Mucosa of stomach (tissue), 1 donor: ENCODE measurements around the gene GSTM3.

Experiments used
- H3K27me3 ChIP-seq: one replicate; pipeline ENCODE4 v1.7.0; 2013; ENCODE audit warnings: mild to moderate bottlenecking, low read length; ENCODE audit not compliant: control insufficient read depth, insufficient read depth
- H3K36me3 ChIP-seq: one replicate; pipeline ENCODE4 v1.7.0; 2013; ENCODE audit warnings: low read length; ENCODE audit not compliant: control insufficient read depth, insufficient read depth
- H3K4me1 ChIP-seq: one replicate; pipeline ENCODE4 v1.7.0; 2013; ENCODE audit warnings: mild to moderate bottlenecking, low read length; ENCODE audit not compliant: control insufficient read depth, insufficient read depth
- H3K4me3 ChIP-seq: one replicate; pipeline ENCODE4 v1.7.0; 2013; ENCODE audit warnings: low read length
- H3K9ac ChIP-seq: one replicate; pipeline ENCODE4 v1.7.0; 2013; ENCODE audit warnings: mild to moderate bottlenecking, low read length, moderate library complexity
- H3K9me3 ChIP-seq: one replicate; pipeline ENCODE4 v1.7.0; 2013; ENCODE audit warnings: mild to moderate bottlenecking, low read length, moderate library complexity; ENCODE audit not compliant: control insufficient read depth
- donor health status: Pancreatic carcinoma.

Gene GSTM3

DNA sequence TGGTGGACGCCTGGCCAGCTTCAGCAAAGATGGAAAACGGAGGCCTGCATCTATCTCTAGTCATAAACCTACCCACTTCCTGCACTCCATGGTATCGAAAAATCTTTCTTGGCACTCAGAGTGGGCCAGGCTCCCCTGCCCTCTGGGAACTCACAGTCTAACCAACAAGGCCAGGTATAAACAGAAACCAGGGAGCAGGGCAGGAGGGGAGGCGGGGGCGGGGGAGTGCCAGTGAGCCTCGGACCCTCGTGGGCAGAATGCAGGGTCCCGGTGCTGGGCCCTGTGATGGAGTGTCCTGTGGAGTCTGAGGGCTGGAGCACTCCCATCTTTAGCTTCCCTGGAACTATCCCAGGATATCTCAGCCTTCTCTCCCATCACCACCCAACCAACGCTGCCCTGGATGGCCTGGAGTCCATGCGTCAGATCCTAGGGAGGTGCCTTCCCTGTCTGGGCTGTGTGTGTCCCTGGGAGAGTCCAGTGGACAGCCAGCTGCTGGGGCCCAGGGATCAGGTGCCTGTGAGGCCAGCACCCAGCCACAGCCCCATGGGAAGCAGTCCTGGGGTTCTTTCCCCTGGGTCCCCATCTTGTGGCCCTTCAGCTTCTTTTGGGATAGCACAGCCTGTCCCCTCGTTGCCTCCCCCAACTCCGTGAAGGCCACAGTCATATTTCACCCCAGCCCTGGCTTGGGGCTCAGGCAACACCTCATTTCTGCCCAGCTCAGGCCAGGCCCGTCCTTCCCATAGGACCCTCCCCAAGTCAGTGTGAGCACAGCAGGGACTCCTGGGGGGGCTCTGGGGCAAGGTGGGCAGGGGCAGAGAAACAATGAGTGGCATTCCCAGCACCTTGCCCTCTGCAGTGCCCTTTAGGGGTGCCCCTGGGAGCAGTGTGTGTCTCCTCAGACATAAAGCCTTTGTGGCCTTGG, 24.0 kb upstream of the GSTM3 start:
- Histone ChIP-seq H3K27me3 (no peaks in the 10 kb centered on the region), H3K4me1 (peaks cover 60% of the 10 kb centered on the region), H3K36me3 (no peaks in the 10 kb centered on the region), H3K4me3 (no peak overlapping the region), H3K9ac (peak overlapping the region; percentile 99), H3K9me3 (no peaks in the 10 kb centered on the region)

GRCh38 chr1:109763646-109764415, 23.0 kb upstream of the GSTM3 start, which contains the start of gene EPS8L3:
Gene EPS8L3, minus strand, starts transcription at chr1:109763923. Its CDS starts 2,174 bp downstream, at chr1:109761749.
- no peaks in the 10 kb centered on the region for H3K36me3 ChIP-seq
- no peaks in the 10 kb centered on the region for H3K9me3 ChIP-seq
- H3K27me3 ChIP-seq, result no peaks in the 10 kb centered on the region
- peaks cover 60% of the 10 kb centered on the region for H3K4me1 ChIP-seq
- H3K4me3 ChIP-seq, result peak within 1 kb of the TSS; percentile 97
- peak within 1 kb of the TSS; percentile 99 for H3K9ac ChIP-seq

GRCh38 chr1:109762821-109763645, 22.2 kb upstream of the GSTM3 start:
- Histone ChIP-seq H3K36me3 (peaks cover 8% of the 10 kb centered on the region), H3K4me3 (peak overlapping the region; percentile 97), H3K4me1 (peaks cover 60% of the 10 kb centered on the region), H3K27me3 (no peaks in the 10 kb centered on the region), H3K9me3 (no peaks in the 10 kb centered on the region), H3K9ac (peak overlapping the region; percentile 99)

- Histone ChIP-seq H3K9ac (peak overlapping the region; percentile 99), H3K4me3 (no peak overlapping the region), H3K27me3 (no peaks in the 10 kb centered on the region)
Measured at GRCh38 chr1:109762039-109762585, 21.3 kb upstream of the GSTM3 start.

GRCh38 chr1:109761227-109762038, 20.6 kb upstream of the GSTM3 start:
- Histone ChIP-seq H3K4me1 (peaks cover 44% of the 10 kb centered on the region), H3K9ac (peak overlapping the region; percentile 99), H3K9me3 (no peaks in the 10 kb centered on the region), H3K4me3 (no peak overlapping the region), H3K36me3 (peaks cover 8% of the 10 kb centered on the region), H3K27me3 (no peaks in the 10 kb centered on the region)

More at GRCh38 chr1:109762039-109762585, 21.3 kb upstream of the GSTM3 start:
- H3K36me3 ChIP-seq, result peaks cover 8% of the 10 kb centered on the region
- no peaks in the 10 kb centered on the region for H3K9me3 ChIP-seq
- H3K4me1 ChIP-seq, result peaks cover 51% of the 10 kb centered on the region

DNA sequence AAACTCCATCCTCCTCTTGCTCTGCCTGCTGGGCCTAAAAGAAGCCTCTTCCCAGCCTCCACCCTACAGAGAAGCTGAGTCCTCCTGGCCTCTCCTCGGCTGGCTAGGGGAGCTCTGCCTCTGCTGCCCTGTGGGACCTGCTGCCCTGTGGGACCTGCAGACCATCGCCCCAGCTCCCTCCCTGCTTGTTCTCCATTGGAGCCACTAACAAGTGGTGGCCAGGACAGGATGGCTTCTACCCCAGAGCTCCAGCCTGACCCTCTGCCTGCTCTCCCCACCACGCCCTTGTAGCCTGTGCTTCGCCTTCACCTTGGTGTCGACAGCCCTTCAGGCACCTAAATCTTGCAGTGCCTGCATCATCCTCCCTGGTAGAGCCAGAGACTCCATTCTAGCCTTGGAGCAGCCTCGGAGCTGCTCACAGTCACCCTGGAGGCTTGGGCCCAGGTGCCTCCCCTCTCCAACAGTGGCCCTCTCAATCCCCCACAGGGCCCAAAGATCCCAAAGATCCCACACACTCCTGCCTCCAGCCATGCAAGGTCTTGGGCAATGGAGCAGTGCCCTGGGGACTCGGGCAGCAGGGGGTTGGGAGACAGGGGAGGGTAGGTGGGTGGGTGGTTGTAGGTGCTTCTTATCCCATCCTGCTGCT, 19.9 kb upstream of the GSTM3 start:
- no peak overlapping the region for H3K9ac ChIP-seq
- H3K9me3 ChIP-seq, result no peaks in the 10 kb centered on the region
- no peaks in the 10 kb centered on the region for H3K27me3 ChIP-seq
- peaks cover 37% of the 10 kb centered on the region for H3K4me1 ChIP-seq
- peaks cover 8% of the 10 kb centered on the region for H3K36me3 ChIP-seq
- no peak overlapping the region for H3K4me3 ChIP-seq

- Histone ChIP-seq H3K27me3 (no peaks in the 10 kb centered on the region), H3K9ac (no peak overlapping the region), H3K36me3 (peaks cover 8% of the 10 kb centered on the region), H3K4me1 (peaks cover 27% of the 10 kb centered on the region), H3K9me3 (no peaks in the 10 kb centered on the region), H3K4me3 (no peak overlapping the region)
Measured at GRCh38 chr1:109759513-109760334, 18.9 kb upstream of the GSTM3 start.

GRCh38 chr1:109757936-109758786, 17.3 kb upstream of the GSTM3 start:
- H3K9me3 ChIP-seq, result no peaks in the 10 kb centered on the region
- H3K27me3 ChIP-seq, result no peaks in the 10 kb centered on the region
- peaks cover 15% of the 10 kb centered on the region for H3K36me3 ChIP-seq
- H3K4me3 ChIP-seq, result no peak overlapping the region
- no peak overlapping the region for H3K9ac ChIP-seq
- peaks cover 18% of the 10 kb centered on the region for H3K4me1 ChIP-seq

- H3K36me3 ChIP-seq, result peaks cover 25% of the 10 kb centered on the region
- no peaks in the 10 kb centered on the region for H3K9me3 ChIP-seq
- peaks cover 18% of the 10 kb centered on the region for H3K4me1 ChIP-seq
- H3K27me3 ChIP-seq, result no peaks in the 10 kb centered on the region
- H3K4me3 ChIP-seq, result no peak overlapping the region
- H3K9ac ChIP-seq, result no peak overlapping the region
Measured at GRCh38 chr1:109756848-109757521, 16.1 kb upstream of the GSTM3 start.
